Natural killer cell (primary cell): ENCODE measurements around the gene FLYWCH1. TPM values are rescaled to one million over a fixed set of nuclear protein-coding genes. Genes with fewer than 3 reads are reported as not detected.
"Not testable (repeated sequence)": the region's sequence is repeated elsewhere in the genome, so short reads cannot be mapped to it uniquely, and the experiment has no call there.

Experiments
- ATAC-seq, 3 donors: fragments of 150-1000 bp in 2 of 3; fragments of 200-7000 bp in 1 of 3; cut with Tn5 transposase; 1 replicate in 1 of 3; 2 replicates in 2 of 3; pipeline ENCODE4 v1.10.0; 2021; ENCODE audit warnings: mild to moderate bottlenecking in 2 of 3, moderate library complexity in 2 of 3
- DNase-seq, 2 donors: peaks; one replicate each; pipeline versions ENCODE4 v3.0.0 to v3.0.0-alpha.2; 2013 to 2021; ENCODE audit warnings: mixed read lengths in 1 of 2
- H3K27ac ChIP-seq: one replicate; pipeline ENCODE4 v1.5.1; 2013; ENCODE audit warnings: mild to moderate bottlenecking, low read length
- H3K27me3 ChIP-seq: one replicate; pipeline ENCODE4 v1.6.1; 2013; ENCODE audit warnings: low read length; ENCODE audit not compliant: control insufficient read depth, insufficient read depth
- H3K36me3 ChIP-seq: one replicate; pipeline ENCODE4 v1.6.1; 2013; ENCODE audit warnings: low read length; ENCODE audit not compliant: control insufficient read depth, insufficient read depth
- H3K4me1 ChIP-seq: one replicate; pipeline ENCODE4 v1.6.1; 2013; ENCODE audit warnings: low read length; ENCODE audit not compliant: control insufficient read depth, insufficient read depth
- H3K4me3 ChIP-seq: one replicate; pipeline ENCODE4 v1.5.1; 2013; ENCODE audit warnings: low read length
- H3K9me3 ChIP-seq: one replicate; pipeline ENCODE4 v1.6.1; 2013; ENCODE audit warnings: low read length; ENCODE audit not compliant: control insufficient read depth, insufficient read depth
- H3K27ac Mint-ChIP-seq, 2 donors: one replicate each; pipeline ENCODE4 v1.8.0; 2022; ENCODE audit warnings: mild to moderate bottlenecking in 2 of 2, mixed read lengths in 2 of 2, moderate library complexity in 1 of 2
- H3K27me3 Mint-ChIP-seq, 2 donors: one replicate each; pipeline ENCODE4 v1.8.0; 2022; ENCODE audit warnings: low read depth in 2 of 2, mixed read lengths in 2 of 2
- H3K36me3 Mint-ChIP-seq: one replicate; pipeline ENCODE4 v1.8.0; 2022; ENCODE audit warnings: mixed read lengths
- H3K4me1 Mint-ChIP-seq, 2 donors: one replicate each; pipeline ENCODE4 v1.8.0; 2022; ENCODE audit warnings: mixed read lengths in 2 of 2
- H3K4me3 Mint-ChIP-seq: one replicate; pipeline ENCODE4 v1.8.0; 2022; ENCODE audit warnings: mild to moderate bottlenecking, moderate library complexity, mixed read lengths
- H3K9me3 Mint-ChIP-seq, 2 donors: one replicate each; pipeline ENCODE4 v1.8.0; 2022; ENCODE audit warnings: mixed read lengths in 2 of 2
- CTCF ChIP-seq: fragments of 200-600 bp; IDR thresholded peaks from one replicate; pipeline ENCODE4 v1.8.0; 2022; ENCODE audit warnings: antibody characterized with exemption
- WGBS: methylation state at CpG from one replicate; pipeline ENCODE4 v1.1.7; 2013; ENCODE audit warnings: missing lambda C conversion rate; ENCODE audit not compliant: insufficient coverage; 5-methylcytosine and 5-hydroxymethylcytosine counted together
- intact Hi-C: fragments of 100-400 bp; cut with micrococcal nuclease; formaldehyde crosslinking; loops from one replicate; pipeline ENCODE4 v1.14.2; 2022
- total RNA-seq, 4 donors: library from RNA; stranded (reverse); fragments of 120-200 nt in 1 of 4; gene quantifications; one replicate each; pipeline versions ENCODE4 v1.2.3 to v1.2.4, GENCODE V29; 2013 to 2022

FLYWCH1 gene
- total RNA-seq, 3 donors from 2014 or later (not counting 1 experiment from before 2014, with no cell fraction given) = 85.1 to 148 (median 130) TPM

- Mint-ChIP-seq H3K4me1 (peaks cover 20 to 33% of the 10 kb centered on the region in 2 donors), H3K27me3 (no peaks in the 10 kb centered on the region), H3K4me3 (peak overlapping the region; percentile 70), H3K9me3 (no peaks in the 10 kb centered on the region), H3K36me3 (no peaks in the 10 kb centered on the region), H3K27ac (peak overlapping the region; percentile 90 to 93)
- Histone ChIP-seq H3K27me3 (no peaks in the 10 kb centered on the region), H3K4me1 (peaks cover 33% of the 10 kb centered on the region), H3K9me3 (no peaks in the 10 kb centered on the region), H3K27ac (peak overlapping the region; percentile 41), H3K4me3 (no peak overlapping the region), H3K36me3 (no peaks in the 10 kb centered on the region)
- intact Hi-C loops = loop anchor here (1.0 to 2.0 kb wide), 3 partner anchors 13 to 23 kb away; partner anchors contain the start of gene FLYWCH2
- ATAC-seq (no peak), DNase-seq (no peak)
- TF ChIP-seq CTCF = no peak
- WGBS = 38% methylated on average over 11 of the region's 12 CpGs
These were observed 5.7 kb upstream of the FLYWCH1 start for GRCh38 chr16:2905988-2906387.

GRCh38 chr16:2907084-2907753 is 4.5 kb upstream of the FLYWCH1 start:
- H3K27me3 Mint-ChIP-seq, H3K9me3 ChIP-seq, intact Hi-C loops, H3K36me3 ChIP-seq, H3K27me3 ChIP-seq, ATAC-seq, H3K36me3 Mint-ChIP-seq, H3K9me3 Mint-ChIP-seq, H3K4me3 ChIP-seq: not testable (repeated sequence)
- Histone ChIP-seq H3K4me1 (peaks cover 40% of the 10 kb centered on the region), H3K27ac (peak overlapping the region; percentile 41)
- Mint-ChIP-seq H3K4me1 (peaks cover 25 to 40% of the 10 kb centered on the region in 2 donors), H3K4me3 (peak overlapping the region; percentile 40), H3K27ac (peak overlapping the region; percentile 90 to 93)
- TF ChIP-seq CTCF = peak; percentile 58
- WGBS = 19% methylated on average over 13 of the region's 17 CpGs
- DNase-seq = peak; percentile 51 to 80

GRCh38 chr16:2910441-2910969 is 1.2 kb upstream of the FLYWCH1 start:
- DNase-seq (no peak), ATAC-seq (no peak)
- H3K27me3 ChIP-seq = no peaks in the 10 kb centered on the region
- no peaks in the 10 kb centered on the region for H3K27me3 Mint-ChIP-seq
- peaks cover 34% of the 10 kb centered on the region for H3K4me1 ChIP-seq
- no peak overlapping the region for H3K4me3 ChIP-seq
- H3K36me3 ChIP-seq = peaks cover 6% of the 10 kb centered on the region
- no peak overlapping the region for H3K27ac ChIP-seq
- H3K4me3 Mint-ChIP-seq = peak overlapping the region; percentile 93
- TF ChIP-seq CTCF = no peak
- 74% methylated on average over 4 of the region's 5 CpGs for WGBS
- no peak overlapping the region for H3K27ac Mint-ChIP-seq
- peaks cover 31 to 39% of the 10 kb centered on the region in 2 donors for H3K4me1 Mint-ChIP-seq
- H3K9me3 Mint-ChIP-seq = no peaks in the 10 kb centered on the region
- no peaks in the 10 kb centered on the region for H3K9me3 ChIP-seq
- H3K36me3 Mint-ChIP-seq = no peaks in the 10 kb centered on the region
- intact Hi-C loops = loop anchor here (5.0 kb wide), 1 partner anchor 43 kb away; no protein-coding TSS in a partner anchor
